GM23338 (cell line): ENCODE measurements around the gene PARP11. TPM values are rescaled to one million over a fixed set of nuclear protein-coding genes. Genes with fewer than 3 reads are reported as not detected.
A peak's percentile ranks its signal among the peaks of the same experiment; 100 is the strongest.

Experiments used
- ATAC-seq: fragments of 200-7000 bp; cut with Tn5 transposase; 3 replicates; pipeline ENCODE4 v1.9.1; 2020
- DNase-seq: peaks from one replicate; pipeline ENCODE4 v3.0.0-alpha.2; 2015; ENCODE audit warnings: low spot score
- H2AFZ ChIP-seq: fragments of 200-600 bp; sonication (generic); 2 replicates; pipeline ENCODE4 v1.8.0; 2016; ENCODE audit warnings: antibody characterized with exemption, mild to moderate bottlenecking, moderate library complexity
- H3F3A ChIP-seq: fragments of 200-600 bp; sonication (generic); replicated peaks from 2 replicates; pipeline ENCODE4 v1.8.0; 2017; ENCODE audit warnings: antibody characterized with exemption, mixed run types, low read depth
- H3K27ac ChIP-seq: fragments of 200-600 bp; sonication (generic); 2 replicates; pipeline ENCODE4 v1.6.1; 2016; ENCODE audit warnings: low read depth
- H3K27me3 ChIP-seq: fragments of 200-600 bp; sonication (generic); 2 replicates; pipeline ENCODE4 v1.8.0; 2016; ENCODE audit warnings: mild to moderate bottlenecking, mixed run types, moderate library complexity; ENCODE audit not compliant: insufficient read depth
- H3K36me3 ChIP-seq: fragments of 200-600 bp; sonication (generic); 2 replicates; pipeline ENCODE4 v1.8.0; 2016; ENCODE audit warnings: mild to moderate bottlenecking; ENCODE audit not compliant: insufficient read depth
- H3K4me1 ChIP-seq: fragments of 200-600 bp; sonication (generic); 2 replicates; pipeline ENCODE4 v1.8.0; 2016; ENCODE audit warnings: mild to moderate bottlenecking, moderate library complexity; ENCODE audit not compliant: insufficient read depth
- H3K4me2 ChIP-seq: fragments of 200-600 bp; sonication (generic); 2 replicates; pipeline ENCODE4 v1.7.1; 2017; ENCODE audit warnings: mixed run types
- H3K4me3 ChIP-seq: fragments of 200-600 bp; sonication (generic); 2 replicates; pipeline ENCODE4 v1.6.1; 2016; ENCODE audit warnings: mixed run types
- H3K79me2 ChIP-seq: fragments of 200-600 bp; sonication (generic); replicated peaks from 2 replicates; pipeline ENCODE4 v1.8.0; 2017; ENCODE audit warnings: mild to moderate bottlenecking; ENCODE audit not compliant: insufficient read depth
- H3K9me2 ChIP-seq: fragments of 200-600 bp; sonication (generic); 2 replicates; pipeline ENCODE4 v1.8.0; 2017; ENCODE audit not compliant: insufficient read depth
- H4K20me1 ChIP-seq: fragments of 200-600 bp; sonication (generic); replicated peaks from 2 replicates; pipeline ENCODE4 v1.8.0; 2017; ENCODE audit warnings: mild to moderate bottlenecking; ENCODE audit not compliant: insufficient read depth
- H3K27ac Mint-ChIP-seq: 2 replicates; pipeline ENCODE4 v1.8.0; 2020; ENCODE audit warnings: inconsistent platforms, mild to moderate bottlenecking, moderate library complexity, mixed read lengths
- H3K27me3 Mint-ChIP-seq: 3 replicates; pipeline ENCODE4 v1.8.0; 2022; ENCODE audit warnings: low read depth, mild to moderate bottlenecking, moderate library complexity, mixed read lengths, inconsistent platforms; ENCODE audit not compliant: insufficient read depth, poor library complexity
- H3K36me3 Mint-ChIP-seq: 3 replicates; pipeline ENCODE4 v1.8.0; 2021; ENCODE audit warnings: low read depth, mild to moderate bottlenecking, inconsistent platforms, moderate library complexity, mixed read lengths
- H3K4me1 Mint-ChIP-seq: 3 replicates; pipeline ENCODE4 v1.8.0; 2020; ENCODE audit warnings: mild to moderate bottlenecking, inconsistent platforms, mixed read lengths
- H3K4me3 Mint-ChIP-seq: 3 replicates; pipeline ENCODE4 v1.8.0; 2021; ENCODE audit warnings: moderate library complexity, mild to moderate bottlenecking, inconsistent platforms, mixed read lengths
- H3K9me3 Mint-ChIP-seq: 3 replicates; pipeline ENCODE4 v1.8.0; 2020; ENCODE audit warnings: moderate library complexity, mild to moderate bottlenecking, inconsistent platforms, mixed read lengths
- CTCF ChIP-seq, 2 experiments: fragments of 200-600 bp in 1 of 2; sonication (generic) in 1 of 2; conservative IDR thresholded peaks; 2 replicates each; pipeline versions ENCODE4 v1.5.1 to v1.6.1; 2016 to 2017; ENCODE audit warnings: antibody characterized with exemption in 2 of 2, low read depth in 2 of 2, mild to moderate bottlenecking in 2 of 2, moderate library complexity in 1 of 2
- ETS1 ChIP-seq: IDR thresholded peaks from 2 replicates; pipeline ENCODE4 v1.6.1; 2016; ENCODE audit warnings: antibody characterized with exemption
- EZH2 ChIP-seq: fragments of 200-600 bp; sonication (generic); IDR thresholded peaks from one replicate; pipeline ENCODE4 v1.8.0; 2017; ENCODE audit warnings: antibody characterized with exemption, mild to moderate bottlenecking, low read depth; ENCODE audit not compliant: unreplicated experiment
- JUNB ChIP-seq: IDR thresholded peaks from one replicate; pipeline ENCODE4 v1.6.1; 2016; ENCODE audit warnings: antibody characterized with exemption; ENCODE audit not compliant: unreplicated experiment
- REST ChIP-seq: IDR thresholded peaks from one replicate; pipeline ENCODE4 v1.6.1; 2018; ENCODE audit warnings: antibody characterized with exemption; ENCODE audit not compliant: unreplicated experiment
- STAT1 ChIP-seq: IDR thresholded peaks from one replicate; pipeline ENCODE4 v1.6.1; 2016; ENCODE audit warnings: antibody characterized with exemption; ENCODE audit not compliant: unreplicated experiment
- ZNF114 ChIP-seq: fragments of 250-450 bp; sonication (Bioruptor Pico); IDR thresholded peaks from 2 replicates; pipeline ENCODE4 v1.5.0; 2020; ENCODE audit warnings: mild to moderate bottlenecking, moderate library complexity
- ZNF331 ChIP-seq: fragments of 250-450 bp; sonication (Bioruptor Pico); IDR thresholded peaks from 2 replicates; pipeline ENCODE4 v1.5.0; 2020; ENCODE audit warnings: low read depth, mild to moderate bottlenecking, moderate library complexity
- polyA plus RNA-seq: library from polyadenylated mRNA; unstranded; fragments of >200 nt; fragmentation: Nextera tagmentation; extraction: Ambion mirVana; gene quantifications from 2 replicates; pipeline ENCODE4 v1.2.1, GENCODE V29; 2016
- total RNA-seq: library from RNA; depleted of rRNA; stranded (reverse); fragments of >200 nt; shearing (Covaris generic); gene quantifications from 2 replicates; pipeline ENCODE4 v1.2.3, GENCODE V29; 2014

The PARP11 gene
- total and polyA plus RNA-seq, 2 experiments from 2014 or later = 4.8 to 11.5 TPM

GRCh38 chr12:3921151-3921471 lies 47.9 kb upstream of the PARP11 start (continued):
- TF ChIP-seq ETS1 = no peak
- no peak for TF ChIP-seq STAT1
- TF ChIP-seq REST = no peak
- TF ChIP-seq ZNF114 (CRISPR knock-in tag) = no peak
- no peak for TF ChIP-seq JUNB
- no peak for TF ChIP-seq ZNF331 (CRISPR knock-in tag)
- no peak for TF ChIP-seq EZH2
- TF ChIP-seq CTCF (conservative IDR thresholded peaks at IDR 0.05; ENCODE audit: low read depth in 2 of 2) = no peak

GRCh38 chr12:3920351-3921150 lies 47.4 kb upstream of the PARP11 start:
- no peaks in the 10 kb centered on the region for H3K27me3 ChIP-seq
- 0 out of 2 replicates have a peak, but pooled peaks cover 5% of the 10 kb centered on the region for H3K4me1 ChIP-seq
- DNase-seq (no peak), ATAC-seq (peak; percentile 25; the same call in 2 of the 3 replicates)
- Mint-ChIP-seq H3K4me3 (no peak overlapping the region), H3K27ac (no peak overlapping the region), H3K4me1 (no peaks in the 10 kb centered on the region), H3K27me3 (peaks cover 3% of the 10 kb centered on the region), H3K9me3 (no peaks in the 10 kb centered on the region), H3K36me3 (no peaks in the 10 kb centered on the region)
- no peaks in the 10 kb centered on the region for H3K36me3 ChIP-seq
- no peak overlapping the region for H3K27ac ChIP-seq
- H2AFZ ChIP-seq = peak overlapping the region; percentile 95
- H3K79me2 ChIP-seq = no peaks in the 10 kb centered on the region
- H3K4me3 ChIP-seq = no peak overlapping the region
- H4K20me1 ChIP-seq = no peaks in the 10 kb centered on the region
- 0 out of 2 replicates have a peak overlapping the region, but pooled peaks have one; percentile 26 for H3K4me2 ChIP-seq
- H3K9me2 ChIP-seq = peaks cover 13% of the 10 kb centered on the region
- no peaks in the 10 kb centered on the region for H3F3A ChIP-seq
- no peak for TF ChIP-seq JUNB
- no peak for TF ChIP-seq REST
- TF ChIP-seq STAT1 = no peak
- TF ChIP-seq CTCF (conservative IDR thresholded peaks at IDR 0.05; ENCODE audit: low read depth in 2 of 2) = no peak
- TF ChIP-seq ZNF114 (CRISPR knock-in tag) = no peak
- no peak for TF ChIP-seq ETS1
